NT2/D1 (cell line): ENCODE results near the gene ISX.

Experiments
- SUZ12 ChIP-seq: IDR thresholded peaks from 2 replicates; pipeline ENCODE4 v1.6.1; 2011; ENCODE audit not compliant: insufficient read length, insufficient read depth; ENCODE audit errors: extremely low read depth
- ZNF274 ChIP-seq: IDR thresholded peaks from 2 replicates; pipeline ENCODE4 v1.6.1; 2011; ENCODE audit warnings: mild to moderate bottlenecking, low read depth, low read length

GRCh38 chr22:35064664-35065063 is 1.3 kb upstream of the ISX start:
- no peak for TF ChIP-seq SUZ12
- no peak for TF ChIP-seq ZNF274
